GM19035 (cell line): ENCODE results near the gene IQCK.

Experiments used
- ATAC-seq: cut with Tn5 transposase; IDR thresholded peaks from one replicate; pipeline ENCODE4 v1.9.1; 2021; ENCODE audit not compliant: unreplicated experiment

Gene IQCK

DNA sequence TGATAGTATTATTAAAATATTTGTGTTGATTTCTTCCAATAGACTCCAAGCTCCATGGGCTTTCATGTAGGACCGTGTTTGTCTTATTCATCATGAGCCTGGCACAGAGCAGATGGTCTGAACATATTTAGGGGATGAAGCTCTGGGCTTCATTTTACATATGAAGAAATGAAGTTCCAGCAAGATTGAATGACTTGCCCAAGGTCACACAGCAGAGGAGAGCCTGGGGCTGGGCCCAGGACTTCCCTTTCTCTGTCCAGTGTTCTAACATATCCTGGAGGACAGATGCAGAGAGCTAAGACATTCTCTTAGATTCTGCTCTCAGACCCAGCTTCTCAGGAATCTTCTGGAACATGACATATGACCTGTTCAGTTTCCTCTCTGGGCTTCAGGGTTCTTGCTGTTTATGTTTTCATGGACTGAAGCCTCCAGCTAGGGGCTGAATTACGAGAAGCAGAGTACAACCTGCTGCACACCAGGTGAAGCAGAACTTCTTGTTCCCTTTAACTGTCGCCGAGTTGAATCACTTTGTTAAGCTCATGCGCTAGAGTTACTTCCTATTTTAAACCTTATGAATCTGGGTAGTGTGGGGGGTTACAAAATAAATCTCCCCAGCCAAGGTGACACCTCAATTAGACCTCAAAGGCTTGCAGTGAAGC lies 113.0 kb downstream of the IQCK start:
- ATAC-seq: no peak

DNA sequence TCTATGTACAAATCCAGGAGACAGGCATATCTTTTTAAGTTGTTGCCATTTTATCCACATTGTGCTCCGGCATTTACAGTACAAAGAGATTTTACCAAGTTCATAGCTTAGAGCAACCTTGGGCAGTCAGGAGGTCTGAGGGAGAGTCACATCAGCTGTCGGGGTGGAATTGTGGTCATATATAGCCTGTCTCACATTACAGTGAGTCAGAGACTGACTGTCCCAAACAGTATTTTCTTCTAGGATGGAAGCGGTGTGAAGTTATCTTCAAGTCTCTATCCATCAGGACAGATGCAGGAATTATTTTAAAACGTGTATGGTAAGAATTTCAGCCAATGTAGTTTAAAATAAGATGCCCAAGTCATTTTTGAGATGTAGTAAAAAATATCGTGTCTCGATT lies 113.6 kb downstream of the IQCK start:
- no peak for ATAC-seq

DNA sequence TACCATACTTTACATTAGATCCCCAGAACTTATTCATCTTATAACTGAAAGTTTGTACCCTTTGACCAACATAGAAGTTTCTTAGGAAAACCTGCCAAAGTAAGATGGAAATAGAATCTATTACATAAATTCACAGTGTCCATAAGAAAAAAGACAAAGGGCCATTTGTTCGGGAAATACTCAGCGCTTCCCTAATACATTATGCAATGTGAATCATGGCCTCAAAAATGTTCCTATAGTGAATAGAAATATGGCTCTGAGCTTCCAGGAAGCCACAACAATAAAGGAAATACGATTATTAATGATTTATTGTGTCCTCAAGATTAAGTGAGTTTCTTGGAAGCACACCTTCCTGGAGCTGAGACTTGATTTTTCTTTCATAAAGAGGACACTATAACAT lies 115.1 kb downstream of the IQCK start:
- no peak for ATAC-seq

DNA sequence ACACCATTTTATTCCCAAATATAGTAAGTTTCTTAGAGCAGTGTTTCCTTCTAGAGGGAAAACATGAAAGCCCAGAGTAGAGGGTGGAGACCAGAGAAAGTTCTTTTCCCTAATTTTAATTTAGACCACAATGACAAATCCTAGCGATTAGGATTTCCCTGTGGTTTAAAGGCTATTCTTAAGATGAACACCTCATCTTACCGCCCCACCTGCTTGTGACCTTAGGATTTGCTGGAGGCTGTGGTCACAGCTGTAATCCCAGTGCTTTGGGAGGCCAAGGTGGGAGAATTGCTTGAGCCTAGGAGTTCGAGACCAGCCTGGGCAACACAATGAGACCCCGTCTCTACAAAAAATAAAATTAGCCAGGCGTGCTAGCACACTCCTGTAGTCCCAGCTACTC lies 115.5 kb downstream of the IQCK start:
- no peak for ATAC-seq

DNA sequence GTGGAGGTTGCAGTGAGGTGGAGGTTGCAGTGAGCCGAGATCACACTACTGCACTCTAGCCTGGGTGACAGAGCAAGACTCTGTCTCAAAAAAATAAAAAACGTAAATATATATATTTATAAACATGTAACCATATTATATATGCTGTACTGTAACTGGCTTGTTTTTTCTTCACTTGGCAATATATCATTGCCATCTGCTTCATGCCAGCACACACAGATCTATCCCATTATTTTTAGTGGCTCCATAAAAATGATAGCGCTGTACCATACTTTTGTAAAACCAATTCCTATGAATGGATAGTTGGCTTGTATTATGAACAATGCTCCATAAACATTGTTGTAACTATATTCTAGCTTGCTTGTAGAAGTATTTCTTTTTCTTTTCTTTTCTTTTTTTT lies 117.1 kb downstream of the IQCK start:
- ATAC-seq: no peak

DNA sequence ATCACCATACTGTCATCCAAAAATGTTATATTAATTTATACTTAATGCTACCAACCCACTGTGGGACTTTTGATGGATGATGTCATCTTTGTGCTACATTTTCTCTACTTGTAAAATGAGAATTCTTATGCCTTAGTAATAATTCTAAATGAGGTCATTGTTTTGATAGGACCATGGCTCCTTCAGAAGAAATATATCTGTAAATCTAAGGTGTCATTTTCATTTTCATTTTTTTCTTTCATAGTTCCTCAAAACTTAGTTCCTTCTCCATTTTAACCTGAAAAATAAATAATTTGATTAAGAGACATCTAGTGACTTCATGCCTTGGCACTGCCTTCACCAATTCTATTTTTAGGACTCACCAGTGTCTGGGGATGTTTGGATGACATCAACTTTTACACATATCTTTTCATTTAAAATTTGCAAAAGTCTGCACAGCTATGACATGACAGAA lies 117.9 kb downstream of the IQCK start:
- ATAC-seq: no peak

DNA sequence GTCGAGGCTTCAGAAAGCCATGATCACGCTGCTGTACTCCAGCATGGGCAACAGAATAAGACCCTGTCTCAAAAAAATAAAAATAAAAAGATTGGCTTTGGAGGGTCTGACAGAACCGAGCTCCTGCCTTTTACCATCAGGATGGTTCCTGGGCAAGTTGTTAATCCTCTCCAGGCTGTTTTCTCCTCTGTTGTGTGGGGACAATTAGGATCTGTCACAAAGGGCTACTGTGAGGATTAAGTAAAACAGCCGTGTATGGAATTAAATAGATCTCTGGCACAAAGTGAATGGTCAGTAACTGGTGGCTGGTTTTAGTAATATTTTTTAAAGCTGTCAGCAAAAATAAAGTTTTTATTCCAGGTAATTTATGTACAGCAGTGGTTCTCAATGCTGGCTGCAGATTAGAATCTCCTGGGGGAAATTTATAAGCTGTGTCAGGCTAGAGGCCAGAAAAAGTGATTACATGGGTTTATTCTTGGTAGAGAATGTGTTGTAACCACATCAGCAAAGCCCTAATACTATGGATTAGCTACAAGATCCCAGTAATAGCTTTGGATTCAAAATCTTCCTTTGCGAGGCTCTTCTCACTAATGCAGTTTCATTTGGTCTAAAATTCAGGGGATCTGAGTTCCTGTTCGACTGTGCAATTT lies 119.4 kb downstream of the IQCK start:
- ATAC-seq: no peak

DNA sequence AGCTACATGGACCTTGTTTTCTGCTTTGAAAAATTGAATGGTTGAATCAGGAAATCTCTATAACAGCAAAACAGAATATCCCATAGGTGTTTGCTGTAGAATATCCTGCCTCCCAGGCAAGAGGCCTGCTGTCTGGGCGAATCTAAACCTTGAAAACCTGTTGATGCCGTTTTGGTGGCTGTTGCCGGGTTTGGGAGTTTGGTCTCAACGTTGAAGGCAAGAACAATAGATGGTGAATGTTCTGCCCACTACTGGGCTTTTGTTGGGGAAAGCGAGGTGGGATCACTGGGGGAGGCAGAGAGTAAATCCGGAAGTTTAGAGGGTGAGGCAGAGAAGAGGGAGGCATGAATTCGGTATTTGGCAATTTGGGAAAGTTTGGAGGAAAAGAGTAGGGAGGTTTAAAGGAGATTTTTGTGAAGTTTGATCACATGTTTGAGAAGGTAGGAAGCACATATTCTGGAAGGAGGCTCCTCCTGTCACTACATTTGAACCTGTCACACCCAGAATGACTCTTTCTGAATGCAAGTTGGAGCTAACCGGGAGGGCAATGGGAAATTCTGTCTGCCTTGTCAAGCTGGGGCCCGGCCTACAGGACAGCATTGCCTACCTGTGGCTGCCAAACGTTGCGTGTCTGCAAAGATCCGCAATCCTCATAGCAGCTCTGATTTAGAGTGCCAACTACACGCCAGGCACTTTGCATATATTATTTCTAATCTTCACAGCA lies 120.1 kb downstream of the IQCK start:
- ATAC-seq: no peak

DNA sequence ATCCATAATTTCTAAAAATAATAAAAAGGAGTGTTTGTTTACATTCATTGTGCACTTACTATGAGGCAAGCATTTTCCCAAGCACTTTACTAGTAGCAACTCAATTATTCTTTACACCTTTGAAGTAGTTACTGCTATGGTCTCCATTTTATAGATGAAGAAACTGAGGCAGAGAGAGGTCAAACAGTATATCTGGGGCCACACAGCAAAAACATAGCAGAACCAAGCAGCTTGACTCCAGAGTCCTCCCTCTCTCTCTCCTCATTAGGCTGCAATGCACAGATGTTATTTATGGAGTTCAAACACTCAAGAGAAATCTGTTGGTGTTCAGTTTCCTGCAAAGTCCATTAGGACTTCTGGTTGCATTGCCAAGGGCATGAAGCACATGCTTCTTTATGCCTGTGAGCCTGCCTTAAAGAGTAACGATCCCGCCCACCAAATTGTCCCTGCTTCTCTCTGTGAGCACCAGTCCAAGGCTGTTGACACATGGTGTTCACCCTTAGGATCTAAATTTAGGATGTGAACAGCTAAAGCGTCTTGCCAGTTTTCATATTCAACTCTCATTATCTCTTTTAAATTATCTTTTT lies 122.5 kb downstream of the IQCK start:
- no peak for ATAC-seq

DNA sequence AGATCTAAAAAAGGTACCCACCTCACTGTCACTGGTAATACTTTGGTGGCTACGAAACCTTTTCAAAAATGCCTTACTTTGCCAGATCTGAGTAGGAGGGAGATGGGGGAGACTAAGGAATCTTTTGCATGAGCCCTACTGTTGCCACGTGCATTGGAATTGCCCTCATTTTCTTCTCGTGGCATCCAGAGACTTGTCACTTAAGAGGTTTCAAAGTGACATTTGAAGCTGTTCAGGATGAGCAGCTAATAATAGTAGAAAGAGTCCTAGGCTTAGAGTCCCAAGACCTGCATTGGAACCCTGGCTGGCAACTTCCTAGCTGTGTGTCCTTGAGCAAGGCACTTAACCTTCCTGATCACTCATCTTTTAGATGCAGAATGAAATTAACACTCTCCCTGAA lies 123.1 kb downstream of the IQCK start:
- ATAC-seq: no peak

DNA sequence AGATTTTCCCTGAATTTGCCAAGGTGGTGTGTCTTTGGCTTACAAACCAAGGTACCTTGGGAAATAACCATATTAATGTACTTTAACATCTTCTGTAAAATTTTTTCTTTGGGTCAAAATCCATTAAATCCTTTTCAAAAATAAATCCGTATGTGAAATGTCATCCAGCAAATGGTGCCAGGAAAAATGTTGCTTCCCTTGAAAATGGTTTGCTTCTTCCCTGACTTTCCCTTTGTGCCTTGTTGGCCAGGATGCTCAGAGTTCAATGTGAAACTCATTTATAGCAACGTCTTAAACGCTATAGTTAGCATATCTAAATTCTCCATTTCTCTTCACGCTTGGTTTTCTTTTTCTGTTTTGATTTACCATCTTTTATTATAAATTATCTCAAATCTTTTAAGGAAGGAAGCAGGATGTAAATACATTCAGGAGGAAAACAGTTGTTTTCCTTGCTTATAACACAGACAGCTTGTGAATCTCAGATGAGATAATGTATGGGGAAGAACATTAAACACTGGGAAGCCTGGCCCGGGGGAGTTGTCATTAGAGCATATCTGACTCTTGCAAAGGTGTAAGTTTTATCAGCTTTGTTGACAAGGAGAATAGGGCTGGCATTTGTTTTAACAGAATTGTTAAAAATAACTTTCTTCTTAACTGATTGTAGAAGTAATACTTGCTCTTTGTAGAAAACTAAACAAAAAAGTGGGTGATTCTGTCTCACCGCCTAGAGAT lies 124.5 kb downstream of the IQCK start:
- ATAC-seq: no peak

DNA sequence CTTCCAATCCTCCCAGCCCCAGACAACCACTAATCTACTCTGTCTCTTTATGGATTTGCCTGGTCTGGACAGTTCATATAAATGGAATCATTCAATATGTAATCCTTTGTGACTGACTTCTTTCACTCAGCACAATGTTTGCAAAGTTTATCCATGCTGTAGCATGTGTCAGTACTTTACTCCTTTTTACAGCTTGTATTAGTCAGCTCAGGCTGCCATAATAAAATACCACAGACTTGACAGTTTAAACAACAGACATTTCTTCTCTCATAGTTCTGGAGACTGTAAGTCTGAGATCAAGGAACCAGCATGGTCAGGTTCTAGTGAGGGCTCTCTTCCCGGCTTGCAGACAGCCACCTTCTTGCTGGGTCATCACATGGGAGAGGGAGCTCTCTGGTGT lies 125.3 kb downstream of the IQCK start:
- no peak for ATAC-seq

DNA sequence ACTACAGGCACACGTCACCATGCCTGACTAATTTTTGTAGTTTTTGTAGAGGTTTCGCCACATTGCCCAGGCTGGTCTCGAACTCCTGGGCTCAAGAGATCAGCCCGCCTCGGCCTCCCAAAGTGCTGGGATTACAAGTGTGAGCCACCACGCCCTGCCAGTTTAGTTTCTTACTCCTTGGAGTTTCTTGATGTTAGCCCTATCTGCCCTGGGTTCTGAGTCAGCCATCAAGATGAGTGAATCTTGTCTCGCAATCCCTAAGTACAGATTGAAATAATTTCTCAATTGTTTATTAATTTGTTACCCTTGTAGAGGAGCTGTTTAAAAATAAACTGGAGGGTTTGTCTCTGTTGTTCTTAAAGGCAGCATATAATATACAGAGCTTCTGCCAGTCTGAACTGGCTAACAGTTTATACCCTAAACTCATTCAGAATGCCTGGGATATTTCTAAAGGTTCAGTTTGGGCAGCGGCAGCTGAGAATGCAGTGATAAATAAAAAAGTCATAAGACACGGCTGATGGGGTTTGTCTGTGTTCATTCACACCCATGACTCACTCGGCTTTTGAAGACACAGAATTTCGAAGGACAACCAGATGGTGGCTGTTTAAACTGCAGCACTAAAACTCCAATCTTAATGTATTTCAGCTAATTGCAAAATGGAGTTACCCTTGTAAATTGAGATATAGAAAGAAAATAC lies 127.0 kb downstream of the IQCK start:
- ATAC-seq: no peak

DNA sequence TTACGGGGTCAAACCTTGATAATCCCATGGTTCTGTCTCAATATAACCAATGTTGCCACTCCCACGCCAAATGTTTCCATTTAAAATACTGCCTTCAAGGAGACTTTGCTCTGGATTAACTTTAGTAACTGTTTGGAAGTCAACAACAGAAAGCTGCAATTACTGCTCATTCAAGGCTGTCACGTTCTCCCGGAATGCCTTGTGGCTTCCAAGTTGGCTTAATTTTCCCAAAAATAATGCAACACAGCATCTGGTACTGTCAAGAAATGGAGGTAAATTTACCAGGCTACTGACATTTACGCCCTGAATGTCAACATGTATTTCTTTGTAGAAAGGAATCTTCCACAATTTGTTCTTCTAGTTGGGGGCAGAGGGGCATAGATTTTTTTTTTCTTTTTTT lies 128.4 kb downstream of the IQCK start:
- no peak for ATAC-seq

DNA sequence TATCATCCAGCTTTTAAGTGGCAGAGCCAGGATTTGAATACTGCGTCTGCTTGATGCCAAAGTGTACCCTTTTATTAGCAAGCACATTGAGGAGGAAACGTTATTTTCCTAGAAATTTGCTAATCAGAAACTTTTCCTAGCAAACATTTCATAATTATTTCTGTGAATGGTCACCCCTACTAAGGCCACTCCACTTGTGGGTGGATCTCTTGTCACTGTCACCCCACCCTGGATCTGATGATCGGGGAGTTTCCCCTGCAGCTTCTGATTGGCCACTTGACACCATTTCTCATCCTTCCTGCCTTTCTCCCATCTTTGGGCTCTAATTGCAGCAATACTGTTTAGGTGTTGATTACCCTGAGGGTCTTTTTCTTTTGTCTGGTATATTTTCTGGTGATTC lies 130.7 kb downstream of the IQCK start:
- no peak for ATAC-seq

DNA sequence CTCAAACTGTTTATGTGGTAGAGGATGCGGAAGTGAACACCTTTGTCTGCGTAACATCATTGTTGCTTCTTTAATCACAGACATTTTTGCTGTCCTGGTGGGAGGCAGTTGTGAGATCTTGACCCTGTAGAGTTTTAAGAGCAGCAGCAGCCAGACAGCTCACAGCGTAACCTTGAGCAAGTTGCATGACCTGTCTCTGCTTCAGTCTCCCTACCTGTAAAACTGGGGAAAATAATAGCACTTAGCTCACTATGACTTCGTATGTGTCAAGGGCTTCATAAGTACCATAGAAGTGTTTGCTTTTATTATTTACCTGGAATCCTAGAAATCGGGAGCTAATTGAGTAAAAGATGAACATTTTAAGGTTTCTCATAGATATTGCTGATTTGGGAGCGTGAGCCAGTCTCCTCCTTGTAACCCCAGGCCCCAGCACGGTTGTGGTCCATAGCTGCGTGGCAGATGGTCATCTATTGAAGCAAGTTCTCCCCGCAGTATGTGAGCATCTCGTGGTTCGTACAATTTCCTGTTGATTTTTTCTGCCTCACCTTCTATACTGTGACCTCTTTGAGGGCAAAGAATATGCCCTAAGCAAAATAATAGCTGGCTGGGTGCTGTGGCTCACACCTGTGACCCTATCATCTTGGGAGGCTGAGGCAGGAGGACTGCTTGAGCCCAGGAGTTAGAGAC lies 132.2 kb downstream of the IQCK start:
- ATAC-seq: no peak

DNA sequence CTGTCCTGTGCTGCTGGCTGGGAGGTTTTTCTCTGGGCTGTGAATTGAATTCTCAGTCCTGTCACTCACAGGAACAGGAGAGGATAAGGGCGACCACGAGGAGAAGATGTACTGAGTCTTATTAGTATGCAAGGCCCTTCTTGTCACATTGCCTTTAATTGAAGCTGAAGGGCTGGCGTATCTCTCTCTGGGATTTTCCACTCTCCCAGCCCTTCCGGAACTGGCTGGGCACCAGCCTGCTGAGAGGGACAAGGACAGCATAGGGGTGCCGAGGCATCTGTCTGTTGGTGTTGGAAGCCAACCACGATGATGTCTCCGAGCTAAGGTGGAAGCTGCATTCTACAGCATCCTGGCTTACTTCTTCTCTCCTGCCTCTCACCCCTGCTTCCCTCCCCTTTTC lies 133.4 kb downstream of the IQCK start:
- ATAC-seq: no peak

DNA sequence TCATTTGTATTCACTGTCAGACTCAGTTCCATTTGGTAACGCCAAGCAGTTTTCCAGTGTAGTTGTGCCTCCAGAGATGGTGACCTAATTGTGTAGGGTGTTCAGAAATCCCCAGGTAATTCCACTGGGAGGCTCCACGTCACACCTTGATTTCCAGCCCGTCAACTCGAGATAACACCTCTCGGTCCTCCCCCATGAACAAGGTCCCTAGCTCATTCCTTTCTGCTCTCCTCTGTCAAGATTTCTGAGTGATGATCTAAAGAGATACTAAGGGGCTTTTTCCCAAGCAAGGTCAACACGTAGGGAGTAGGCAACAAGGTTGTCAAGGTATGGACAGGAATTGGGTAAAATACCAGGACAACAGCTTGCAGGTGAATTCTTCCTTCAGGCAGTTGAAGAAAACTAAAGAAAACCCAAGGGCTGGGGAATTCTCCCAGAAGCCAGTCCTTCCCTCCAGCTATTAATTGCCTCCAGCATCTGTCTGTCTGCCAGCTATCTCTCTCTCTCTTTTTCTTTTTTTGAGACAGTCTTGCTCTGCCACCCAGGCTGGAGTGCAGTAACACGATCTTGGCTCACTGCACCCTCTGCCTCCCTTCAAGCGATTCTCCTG lies 135.2 kb downstream of the IQCK start:
- ATAC-seq: no peak

DNA sequence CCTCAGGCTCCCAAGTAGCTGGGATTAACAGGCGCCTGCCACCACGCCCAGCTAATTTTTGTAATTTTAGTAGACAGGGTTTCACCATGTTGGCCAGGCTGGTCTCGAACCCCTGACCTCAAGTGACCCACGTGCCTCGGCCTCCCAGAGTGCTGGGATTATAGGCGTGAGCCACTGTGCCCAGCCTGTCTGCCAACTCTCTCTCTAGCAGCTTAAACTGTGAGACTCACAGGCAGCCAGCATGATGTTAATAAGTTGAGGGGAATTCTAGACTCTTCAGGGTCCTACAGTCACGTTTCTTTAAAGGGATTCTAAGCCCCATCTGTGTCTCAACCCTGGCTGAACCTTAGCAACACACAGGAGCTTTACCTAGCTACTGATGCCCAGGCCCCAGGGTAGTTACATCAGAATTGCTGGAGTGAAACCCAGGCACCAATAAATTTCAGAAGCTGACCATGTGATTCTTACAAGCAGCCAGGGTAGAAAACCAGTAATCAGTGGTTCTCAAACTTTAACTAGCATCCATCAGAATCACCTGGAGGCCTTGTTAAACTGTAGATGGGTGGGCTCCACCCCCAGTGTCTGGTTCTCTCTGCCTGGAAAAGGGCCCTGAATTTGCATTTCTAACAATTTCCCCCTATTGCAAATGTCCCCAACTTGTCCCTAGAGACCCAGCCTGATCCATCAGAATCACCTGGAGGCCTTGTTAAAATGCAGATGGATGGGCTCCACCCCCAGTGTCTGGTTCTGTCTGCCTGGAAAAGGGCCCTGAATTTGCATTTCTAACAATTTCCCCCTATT lies 135.9 kb downstream of the IQCK start:
- ATAC-seq: no peak
